Testis (tissue), 3 donors: ENCODE results near the gene COL6A3. TPM values are rescaled to one million over a fixed set of nuclear protein-coding genes. Genes with fewer than 3 reads are reported as not detected.

Experiments
- DNase-seq: peaks from one replicate; pipeline ENCODE4 v3.0.0-alpha.2; 2019
- H3K27ac ChIP-seq, 2 donors: fragments of 200-600 bp; sonication (generic); one replicate each; pipeline ENCODE4 v1.5.1; 2019
- H3K27me3 ChIP-seq: fragments of 200-600 bp; sonication (generic); one replicate; pipeline ENCODE4 v1.5.1; 2019
- H3K36me3 ChIP-seq: fragments of 200-600 bp; sonication (generic); one replicate; pipeline ENCODE4 v1.5.1; 2017; ENCODE audit warnings: low read depth; ENCODE audit errors: missing control alignments
- H3K4me1 ChIP-seq: fragments of 200-600 bp; sonication (generic); one replicate; pipeline ENCODE4 v1.5.1; 2019
- H3K4me3 ChIP-seq, 2 donors: fragments of 200-600 bp; sonication (generic); one replicate each; pipeline ENCODE4 v1.5.1; 2017 to 2019
- H3K9me3 ChIP-seq: fragments of 200-600 bp; sonication (generic); one replicate; pipeline ENCODE4 v1.5.1; 2017
- POLR2A ChIP-seq: fragments of 450-650 bp; IDR thresholded peaks from one replicate; pipeline ENCODE4 v1.6.1; 2017; ENCODE audit warnings: antibody characterized with exemption, mild to moderate bottlenecking, moderate library complexity
- WGBS, 2 donors: methylation state at CpG; one replicate each; pipeline ENCODE4 v1.1.5; 2018; 5-methylcytosine and 5-hydroxymethylcytosine counted together
- intact Hi-C: fragments of 100-400 bp; cut with DNase I; formaldehyde crosslinking; loops from one replicate; pipeline ENCODE4 v1.15.1; 2023; ENCODE audit warnings: low total_unique reads
- polyA plus RNA-seq: library from polyadenylated mRNA; stranded (reverse); fragments of 350-450 nt; fragmentation: Illumina TruSeq; extraction: RNeasy Lipid Tissue Mini Kit (QIAGEN cat#74804); gene quantifications from one replicate; pipeline ENCODE4 v1.2.3, GENCODE V29; 2014; ENCODE audit warnings: low read depth, low replicate concordance; ENCODE audit not compliant: insufficient read depth
- total RNA-seq, 2 donors: library from RNA; depleted of rRNA; stranded (reverse); fragments of >200 nt; gene quantifications; one replicate each; pipeline ENCODE4 v1.2.3, GENCODE V29; 2016
- TF ChIP-seq, protein P1 (sequence below), 3 experiments: fragments of 450-650 bp in 2 of 3; fragments of 200-600 bp in 1 of 3; sonication (generic) in 1 of 3; IDR thresholded peaks; one replicate each; pipeline ENCODE4 v1.5.1; 2016 to 2019; ENCODE audit warnings: antibody characterized with exemption in 3 of 3, mild to moderate bottlenecking in 2 of 3, moderate library complexity in 1 of 3

The COL6A3 gene
- total and polyA plus RNA-seq, 3 donors from 2014 or later, result 35.1 to 93.1 (median 74.1) TPM

DNA sequence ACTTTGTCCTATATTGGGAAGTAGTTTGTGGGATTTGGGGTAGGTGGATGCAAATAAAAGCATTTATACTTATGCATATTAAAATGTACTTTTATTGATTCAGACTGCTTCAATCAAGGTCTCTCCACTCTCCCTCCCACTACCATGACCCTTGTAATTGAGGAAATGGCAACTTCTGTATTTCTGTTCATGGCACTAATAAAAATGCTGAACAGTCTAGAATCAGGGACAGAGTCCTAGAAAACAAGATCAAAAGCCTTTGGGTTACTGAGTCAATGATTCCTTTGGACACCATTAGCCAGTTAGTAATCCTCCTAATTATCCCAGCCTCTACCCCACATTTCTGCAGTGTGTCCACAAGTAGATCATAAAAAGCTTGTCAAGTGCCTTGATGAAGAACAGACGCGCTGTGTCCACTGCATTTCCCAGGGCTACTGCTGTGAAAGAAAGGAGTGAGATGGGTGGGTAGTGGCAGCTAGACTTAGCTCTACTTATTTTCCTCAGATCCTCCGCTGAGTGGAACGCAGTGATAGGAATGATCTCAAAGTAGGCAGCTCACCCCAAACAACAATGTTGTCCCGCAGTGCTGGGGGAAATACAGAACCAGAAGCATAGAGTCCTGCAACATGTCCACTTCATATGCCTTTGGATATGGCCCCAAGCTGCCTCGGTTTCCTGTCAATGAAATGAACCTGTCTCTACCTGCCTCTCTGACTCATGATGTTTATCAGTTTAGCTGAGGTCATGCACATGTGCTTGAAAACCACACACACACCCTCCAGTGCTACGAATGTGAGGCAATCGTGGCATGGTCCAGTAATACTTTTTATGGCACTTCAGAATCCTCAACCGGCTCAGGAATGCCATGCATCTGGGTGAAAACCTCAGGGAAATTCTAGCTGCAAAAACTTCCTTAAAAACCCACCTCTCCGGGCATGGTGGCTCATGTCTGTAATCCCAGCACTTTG is 115.5 kb downstream of the COL6A3 start:
- no peak for DNase-seq
- H3K4me1 ChIP-seq, result peaks cover 3% of the 10 kb centered on the region
- no peak overlapping the region for H3K27ac ChIP-seq
- intact Hi-C loops, result loop anchor here (10.0 kb wide), 1 partner anchor 116 kb away; the partner anchor contains the start of gene COL6A3
- TF ChIP-seq, protein P1, sequence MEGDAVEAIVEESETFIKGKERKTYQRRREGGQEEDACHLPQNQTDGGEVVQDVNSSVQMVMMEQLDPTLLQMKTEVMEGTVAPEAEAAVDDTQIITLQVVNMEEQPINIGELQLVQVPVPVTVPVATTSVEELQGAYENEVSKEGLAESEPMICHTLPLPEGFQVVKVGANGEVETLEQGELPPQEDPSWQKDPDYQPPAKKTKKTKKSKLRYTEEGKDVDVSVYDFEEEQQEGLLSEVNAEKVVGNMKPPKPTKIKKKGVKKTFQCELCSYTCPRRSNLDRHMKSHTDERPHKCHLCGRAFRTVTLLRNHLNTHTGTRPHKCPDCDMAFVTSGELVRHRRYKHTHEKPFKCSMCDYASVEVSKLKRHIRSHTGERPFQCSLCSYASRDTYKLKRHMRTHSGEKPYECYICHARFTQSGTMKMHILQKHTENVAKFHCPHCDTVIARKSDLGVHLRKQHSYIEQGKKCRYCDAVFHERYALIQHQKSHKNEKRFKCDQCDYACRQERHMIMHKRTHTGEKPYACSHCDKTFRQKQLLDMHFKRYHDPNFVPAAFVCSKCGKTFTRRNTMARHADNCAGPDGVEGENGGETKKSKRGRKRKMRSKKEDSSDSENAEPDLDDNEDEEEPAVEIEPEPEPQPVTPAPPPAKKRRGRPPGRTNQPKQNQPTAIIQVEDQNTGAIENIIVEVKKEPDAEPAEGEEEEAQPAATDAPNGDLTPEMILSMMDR (IDR thresholded peaks at IDR 0.05), result no peak
- TF ChIP-seq POLR2A, result no peak
- H3K9me3 ChIP-seq, result no peaks in the 10 kb centered on the region
- H3K27me3 ChIP-seq, result no peaks in the 10 kb centered on the region
- 84 to 86% methylated on average over 10 of the region's 10 CpGs for WGBS, 2 donors
- no peak overlapping the region for H3K4me3 ChIP-seq
- no peaks in the 10 kb centered on the region for H3K36me3 ChIP-seq

DNA sequence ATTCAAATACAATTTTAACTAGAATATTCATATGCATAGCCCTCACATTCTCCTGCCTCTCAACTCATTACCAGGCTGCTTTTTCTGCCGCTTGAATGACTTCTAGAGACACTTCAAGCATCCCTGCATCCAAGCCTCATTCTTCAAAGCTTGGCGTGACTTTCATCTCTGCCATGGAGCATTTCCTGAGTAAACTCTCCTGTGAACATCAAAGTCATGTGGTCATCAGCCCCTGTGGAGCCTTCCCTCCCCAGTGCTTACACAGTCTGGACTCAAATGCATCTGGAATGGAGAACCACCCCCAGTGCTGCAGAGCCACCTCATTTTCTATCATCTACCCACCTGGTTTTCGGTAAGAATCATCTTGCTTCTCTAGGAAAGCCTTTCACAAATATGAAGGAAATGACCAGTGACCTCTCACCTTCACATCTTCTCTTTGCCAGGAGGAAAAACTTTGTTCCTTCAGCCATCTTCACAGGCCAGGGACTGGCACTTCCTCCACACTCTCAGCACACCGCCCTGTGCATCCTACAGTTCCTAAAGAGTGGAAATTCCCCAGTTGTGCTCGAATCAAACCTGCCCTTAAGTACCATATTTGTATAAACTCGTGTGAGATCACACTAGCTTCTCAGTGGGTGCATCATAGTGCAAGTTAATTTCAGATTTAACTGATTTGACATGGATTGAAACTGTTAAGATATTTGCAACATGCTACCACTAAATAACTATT is 116.4 kb downstream of the COL6A3 start:
- DNase-seq, result no peak
- no peak for TF ChIP-seq POLR2A
- TF ChIP-seq, protein P1 (IDR thresholded peaks at IDR 0.05), result no peak
- WGBS, 2 donors, result 70 to 83% methylated on average over 6 of the region's 6 CpGs
- Histone ChIP-seq H3K27me3 (no peaks in the 10 kb centered on the region), H3K9me3 (no peaks in the 10 kb centered on the region), H3K36me3 (no peaks in the 10 kb centered on the region), H3K4me1 (peaks cover 3% of the 10 kb centered on the region), H3K4me3 (no peak overlapping the region), H3K27ac (peak overlapping the region in 1 of 2 donors; percentile 43)
- intact Hi-C loops, result loop anchor here (10.0 kb wide), 1 partner anchor 117 kb away; the partner anchor contains the start of gene COL6A3

- H3K36me3 ChIP-seq, result no peaks in the 10 kb centered on the region
- no peak for DNase-seq
- H3K9me3 ChIP-seq, result no peaks in the 10 kb centered on the region
- H3K27ac ChIP-seq, result peak overlapping the region in 1 of 2 donors; percentile 33
- no peak overlapping the region for H3K4me3 ChIP-seq
- TF ChIP-seq POLR2A, result no peak
- TF ChIP-seq, protein P1 (IDR thresholded peaks at IDR 0.05), result no peak
- peaks cover 7% of the 10 kb centered on the region for H3K4me1 ChIP-seq
- H3K27me3 ChIP-seq, result no peaks in the 10 kb centered on the region
- intact Hi-C loops, result loop anchor here (10.0 kb wide), 1 partner anchor 118 kb away; the partner anchor contains the start of gene COL6A3
- WGBS, 2 donors, result 24 to 52% methylated on average over 2 of the region's 2 CpGs
These were observed 117.2 kb downstream of the COL6A3 start for GRCh38 chr2:237296756-237297155.

GRCh38 chr2:237295889-237296480 is 118.0 kb downstream of the COL6A3 start:
- TF ChIP-seq, protein P1 (IDR thresholded peaks at IDR 0.05), result no peak
- no peak for TF ChIP-seq POLR2A
- H3K9me3 ChIP-seq, result no peaks in the 10 kb centered on the region
- H3K36me3 ChIP-seq, result no peaks in the 10 kb centered on the region
- no peak overlapping the region for H3K4me3 ChIP-seq
- peaks cover 12% of the 10 kb centered on the region for H3K4me1 ChIP-seq
- H3K27me3 ChIP-seq, result no peaks in the 10 kb centered on the region
- WGBS, 2 donors, result 95 to 96% methylated on average over 10 of the region's 10 CpGs
- no peak for DNase-seq
- peak overlapping the region in 1 of 2 donors; percentile 33 for H3K27ac ChIP-seq
- intact Hi-C loops, result loop anchor here (10.0 kb wide), 1 partner anchor 119 kb away; the partner anchor contains the start of gene COL6A3
